ENCODE data around the gene CHST3. TPM values are rescaled to one million over a fixed set of nuclear protein-coding genes. Genes with fewer than 3 reads are reported as not detected.

CHST3 gene
- total RNA-seq, 1 donor from 2014 or later, result not detected

GRCh38 chr10:71921324-71922027 is 42.7 kb upstream of the CHST3 start:
- peaks cover 9% of the 10 kb centered on the region for H3K27me3 Mint-ChIP-seq
- CTCF ChIA-PET, result no interaction called here
- no peak for DNase-seq
- POLR2A ChIA-PET, result no interaction called here
- no peak for ATAC-seq (ENCODE audit: low read depth)
- TF ChIP-seq CTCF (IDR thresholded peaks at IDR 0.05), result no peak
- intact Hi-C loops (cut with micrococcal nuclease), result no loop called here
- no peaks in the 10 kb centered on the region for H3K36me3 Mint-ChIP-seq (ENCODE audit: low read depth)
- H3K4me1 Mint-ChIP-seq, result no peaks in the 10 kb centered on the region
- H3K4me3 Mint-ChIP-seq, result no peak overlapping the region
- H3K9me3 Mint-ChIP-seq, result peaks cover 7% of the 10 kb centered on the region
- H3K27ac Mint-ChIP-seq, result no peak overlapping the region

GRCh38 chr10:71923138-71923692 is 41.0 kb upstream of the CHST3 start:
- ATAC-seq (ENCODE audit: low read depth) (no peak), DNase-seq (no peak)
- no peak for TF ChIP-seq CTCF (IDR thresholded peaks at IDR 0.05)
- ChIA-PET CTCF (no interaction called here), POLR2A (no interaction called here)
- Mint-ChIP-seq H3K27ac (no peak overlapping the region), H3K4me1 (no peaks in the 10 kb centered on the region), H3K4me3 (no peak overlapping the region), H3K36me3 (ENCODE audit: low read depth) (no peaks in the 10 kb centered on the region), H3K9me3 (no peaks in the 10 kb centered on the region), H3K27me3 (peaks cover 9% of the 10 kb centered on the region)
- intact Hi-C loops (cut with micrococcal nuclease), result no loop called here

- CTCF ChIA-PET, result no interaction called here
- Mint-ChIP-seq H3K27me3 (peaks cover 9% of the 10 kb centered on the region), H3K27ac (no peak overlapping the region), H3K9me3 (no peaks in the 10 kb centered on the region), H3K4me3 (no peak overlapping the region), H3K4me1 (no peaks in the 10 kb centered on the region), H3K36me3 (ENCODE audit: low read depth) (no peaks in the 10 kb centered on the region)
- no peak for TF ChIP-seq CTCF (IDR thresholded peaks at IDR 0.05)
- intact Hi-C loops (cut with micrococcal nuclease), result no loop called here
- ATAC-seq (ENCODE audit: low read depth) (no peak), DNase-seq (no peak)
- POLR2A ChIA-PET, result no interaction called here
These were observed 39.4 kb upstream of the CHST3 start for GRCh38 chr10:71924771-71925170.

- CTCF ChIA-PET, result no interaction called here
- H3K4me3 Mint-ChIP-seq, result no peak overlapping the region
- H3K36me3 Mint-ChIP-seq (ENCODE audit: low read depth), result no peaks in the 10 kb centered on the region
- peaks cover 2% of the 10 kb centered on the region for H3K9me3 Mint-ChIP-seq
- intact Hi-C loops (cut with micrococcal nuclease), result no loop called here
- no peak overlapping the region for H3K27ac Mint-ChIP-seq
- no peak for TF ChIP-seq CTCF (IDR thresholded peaks at IDR 0.05)
- H3K27me3 Mint-ChIP-seq, result peaks cover 2% of the 10 kb centered on the region
- no peak for DNase-seq
- H3K4me1 Mint-ChIP-seq, result no peaks in the 10 kb centered on the region
- POLR2A ChIA-PET, result no interaction called here
- ATAC-seq (ENCODE audit: low read depth), result no peak
These were observed 37.0 kb upstream of the CHST3 start for GRCh38 chr10:71927159-71927558.

GRCh38 chr10:71927776-71928592 is 36.2 kb upstream of the CHST3 start:
- Mint-ChIP-seq H3K9me3 (peaks cover 4% of the 10 kb centered on the region), H3K4me1 (no peaks in the 10 kb centered on the region), H3K27me3 (peaks cover under 1% of the 10 kb centered on the region), H3K36me3 (ENCODE audit: low read depth) (no peaks in the 10 kb centered on the region), H3K4me3 (no peak overlapping the region), H3K27ac (no peak overlapping the region)
- no peak for TF ChIP-seq CTCF (IDR thresholded peaks at IDR 0.05)
- ChIA-PET CTCF (no interaction called here), POLR2A (no interaction called here)
- intact Hi-C loops (cut with micrococcal nuclease), result no loop called here
- DNase-seq (no peak), ATAC-seq (ENCODE audit: low read depth) (no peak)
